ENCODE data around the gene NMU.

Gene NMU

GRCh38 chr4:55681430-55681829 lies 45.3 kb upstream of the NMU start:
- no peak for DNase-seq
- Histone ChIP-seq H2AFZ (ENCODE audit: low read length) (no peak overlapping the region), H3K4me1 (ENCODE audit: low read length) (no peaks in the 10 kb centered on the region), H3K27me3 (replicated peaks; ENCODE audit: insufficient read depth, low read length) (no peaks in the 10 kb centered on the region), H4K20me1 (ENCODE audit: insufficient read depth, low read length) (no peaks in the 10 kb centered on the region), H3K27ac (ENCODE audit: low read length) (no peak overlapping the region), H3K9me3 (replicated peaks; ENCODE audit: insufficient read depth, low read length) (no peaks in the 10 kb centered on the region), H3K79me2 (ENCODE audit: low read length) (no peaks in the 10 kb centered on the region), H3K9me2 (replicated peaks; ENCODE audit: insufficient read depth, low read length) (no peaks in the 10 kb centered on the region), H3K4me2 (ENCODE audit: low read depth, low read length) (no peak overlapping the region), H3K36me3 (replicated peaks; ENCODE audit: insufficient read depth, low read length) (no peaks in the 10 kb centered on the region), H3K9ac (ENCODE audit: low read length) (no peak overlapping the region), H3F3A (ENCODE audit: insufficient read depth, low read length) (no peaks in the 10 kb centered on the region), H3K4me3 (ENCODE audit: low read length) (no peak overlapping the region)
- TF ChIP-seq CTCF (IDR thresholded peaks at IDR 0.05; ENCODE audit: low read length): no peak
- TF ChIP-seq EZH2 (optimal IDR thresholded peaks at IDR 0.05; ENCODE audit: low read depth, low read length): no peak
- TF ChIP-seq EZH2phosphoT487 (IDR thresholded peaks at IDR 0.05; ENCODE audit: low read length): no peak

- Histone ChIP-seq H3K9me3 (replicated peaks; ENCODE audit: insufficient read depth, low read length) (no peaks in the 10 kb centered on the region), H3K9ac (ENCODE audit: low read length) (no peak overlapping the region), H3K36me3 (replicated peaks; ENCODE audit: insufficient read depth, low read length) (no peaks in the 10 kb centered on the region), H3K27me3 (replicated peaks; ENCODE audit: insufficient read depth, low read length) (no peaks in the 10 kb centered on the region), H3K4me1 (ENCODE audit: low read length) (no peaks in the 10 kb centered on the region), H2AFZ (ENCODE audit: low read length) (no peak overlapping the region), H4K20me1 (ENCODE audit: insufficient read depth, low read length) (no peaks in the 10 kb centered on the region), H3K79me2 (ENCODE audit: low read length) (no peaks in the 10 kb centered on the region), H3K9me2 (replicated peaks; ENCODE audit: insufficient read depth, low read length) (no peaks in the 10 kb centered on the region), H3K4me2 (ENCODE audit: low read depth, low read length) (no peak overlapping the region), H3K4me3 (ENCODE audit: low read length) (no peak overlapping the region), H3K27ac (ENCODE audit: low read length) (no peak overlapping the region), H3F3A (ENCODE audit: insufficient read depth, low read length) (no peaks in the 10 kb centered on the region)
- no peak for DNase-seq
- TF ChIP-seq CTCF (IDR thresholded peaks at IDR 0.05; ENCODE audit: low read length): no peak
- no peak for TF ChIP-seq EZH2phosphoT487 (IDR thresholded peaks at IDR 0.05; ENCODE audit: low read length)
- TF ChIP-seq EZH2 (optimal IDR thresholded peaks at IDR 0.05; ENCODE audit: low read depth, low read length): no peak
Observed at GRCh38 chr4:55675196-55675793, 39.2 kb upstream of the NMU start.

- Histone ChIP-seq H3K36me3 (replicated peaks; ENCODE audit: insufficient read depth, low read length) (no peaks in the 10 kb centered on the region), H3K79me2 (ENCODE audit: low read length) (no peaks in the 10 kb centered on the region), H3K4me3 (ENCODE audit: low read length) (no peak overlapping the region), H2AFZ (ENCODE audit: low read length) (no peak overlapping the region), H3K4me1 (ENCODE audit: low read length) (no peaks in the 10 kb centered on the region), H3K9me3 (replicated peaks; ENCODE audit: insufficient read depth, low read length) (no peaks in the 10 kb centered on the region), H3K9ac (ENCODE audit: low read length) (no peak overlapping the region), H3K27ac (ENCODE audit: low read length) (no peak overlapping the region), H3K9me2 (replicated peaks; ENCODE audit: insufficient read depth, low read length) (no peaks in the 10 kb centered on the region), H3K4me2 (ENCODE audit: low read depth, low read length) (no peak overlapping the region), H3K27me3 (replicated peaks; ENCODE audit: insufficient read depth, low read length) (no peaks in the 10 kb centered on the region), H4K20me1 (ENCODE audit: insufficient read depth, low read length) (no peaks in the 10 kb centered on the region), H3F3A (ENCODE audit: insufficient read depth, low read length) (no peaks in the 10 kb centered on the region)
- TF ChIP-seq EZH2 (optimal IDR thresholded peaks at IDR 0.05; ENCODE audit: low read depth, low read length) (no peak), CTCF (IDR thresholded peaks at IDR 0.05; ENCODE audit: low read length) (no peak), EZH2phosphoT487 (IDR thresholded peaks at IDR 0.05; ENCODE audit: low read length) (no peak)
- no peak for DNase-seq
Observed at GRCh38 chr4:55673424-55673823, 37.3 kb upstream of the NMU start.

All from MM.1S (cell line).